ENCODE results near the gene OR51E1. TPM values are rescaled to one million over a fixed set of nuclear protein-coding genes. Genes with fewer than 3 reads are reported as not detected.

The OR51E1 gene
- total and polyA plus RNA-seq, 10 donors: 0.04 to 0.18 (median 0.06) TPM; not detected in 7

GRCh38 chr11:4672470-4672869 lies 28.7 kb downstream of the OR51E1 start:
- Histone ChIP-seq H3K9me3 (no peaks in the 10 kb centered on the region), H3K27ac (no peak overlapping the region), H3K4me3 (no peak overlapping the region), H3K4me1 (no peaks in the 10 kb centered on the region), H3K36me3 (no peaks in the 10 kb centered on the region), H3K27me3 (replicated peaks in 1 of 7) (peaks cover 0 to 19% (median 0%) of the 10 kb centered on the region in 7 donors)
- intact Hi-C loops (cut with DNase I; ENCODE audit: low total_unique reads): no loop called here
- WGBS, 5 donors: 61 to 81% (median 74%) methylated on average over 3 of the region's 3 CpGs
- no peak for DNase-seq
- no peak for TF ChIP-seq POLR2AphosphoS5 (IDR thresholded peaks at IDR 0.05)

- no peaks in the 10 kb centered on the region for H3K36me3 ChIP-seq
- H3K4me1 ChIP-seq: no peaks in the 10 kb centered on the region
- WGBS, 5 donors: 50 to 83% (median 77%) methylated on average over 2 of the region's 2 CpGs
- H3K27ac ChIP-seq: no peak overlapping the region
- peaks cover 0 to 19% (median 0%) of the 10 kb centered on the region in 7 donors for H3K27me3 ChIP-seq (replicated peaks in 1 of 7)
- no peak overlapping the region for H3K4me3 ChIP-seq
- no peak for TF ChIP-seq CTCF (IDR thresholded peaks at IDR 0.05 in 8 of 11, conservative IDR thresholded peaks at IDR 0.05 in 3 of 11)
- no peak for TF ChIP-seq POLR2AphosphoS5 (IDR thresholded peaks at IDR 0.05)
- TF ChIP-seq POLR2A (IDR thresholded peaks at IDR 0.05): no peak
- intact Hi-C loops (cut with DNase I; ENCODE audit: low total_unique reads): no loop called here
- H3K9me3 ChIP-seq: no peaks in the 10 kb centered on the region
- no peak for DNase-seq
Measured at GRCh38 chr11:4673781-4674180, 30.0 kb downstream of the OR51E1 start.

GRCh38 chr11:4677948-4678347 lies 34.2 kb downstream of the OR51E1 start:
- DNase-seq: no peak
- whole genome bisulfite sequencing, 5 donors: 68 to 90% (median 82%) methylated on average over 2 of the region's 2 CpGs
- intact Hi-C loops (cut with DNase I; ENCODE audit: low total_unique reads): no loop called here

GRCh38 chr11:4680341-4680740 lies 36.6 kb downstream of the OR51E1 start:
- no peak for TF ChIP-seq POLR2AphosphoS5 (IDR thresholded peaks at IDR 0.05)
- TF ChIP-seq CTCF (IDR thresholded peaks at IDR 0.05 in 8 of 11, conservative IDR thresholded peaks at IDR 0.05 in 3 of 11): no peak
- TF ChIP-seq POLR2A (IDR thresholded peaks at IDR 0.05): no peak
- Histone ChIP-seq H3K9me3 (no peaks in the 10 kb centered on the region), H3K27ac (no peak overlapping the region), H3K4me3 (no peak overlapping the region), H3K27me3 (replicated peaks in 1 of 7) (peaks cover 0 to 6% (median 0%) of the 10 kb centered on the region in 7 donors), H3K36me3 (no peaks in the 10 kb centered on the region), H3K4me1 (no peaks in the 10 kb centered on the region)
- intact Hi-C loops (cut with DNase I; ENCODE audit: low total_unique reads): no loop called here
- 35 to 51% (median 46%) methylated on average over 3 of the region's 3 CpGs for WGBS, 5 donors
- DNase-seq: no peak

More at GRCh38 chr11:4677948-4678347, 34.2 kb downstream of the OR51E1 start:
- Histone ChIP-seq H3K27me3 (replicated peaks in 1 of 7) (peaks cover 0 to 19% (median 0%) of the 10 kb centered on the region in 7 donors), H3K4me3 (no peak overlapping the region), H3K36me3 (no peaks in the 10 kb centered on the region), H3K27ac (no peak overlapping the region), H3K9me3 (no peaks in the 10 kb centered on the region), H3K4me1 (no peaks in the 10 kb centered on the region)
- TF ChIP-seq CTCF (IDR thresholded peaks at IDR 0.05 in 8 of 11, conservative IDR thresholded peaks at IDR 0.05 in 3 of 11): no peak
- TF ChIP-seq POLR2AphosphoS5 (IDR thresholded peaks at IDR 0.05): no peak
- TF ChIP-seq POLR2A (IDR thresholded peaks at IDR 0.05): no peak
